WTC11 (cell line): ENCODE results near the gene NHERF2. TPM values are rescaled to one million over a fixed set of nuclear protein-coding genes. Genes with fewer than 3 reads are reported as not detected.

Experiments used
- ATAC-seq: fragments of 200-7000 bp; cut with Tn5 transposase; 2 replicates; pipeline ENCODE4 v1.10.0; 2021; ENCODE audit warnings: mild to moderate bottlenecking, moderate library complexity
- CTCF ChIA-PET: fragments of 300-600 bp; sonication (Branson Sonifier 250); formaldehyde crosslinking; loops from one replicate; lab custom pipeline; 2021; ENCODE audit warnings: antibody characterized with exemption; lab: Charles Lee
- POLR2A ChIA-PET: fragments of 350-600 bp; sonication (Branson Sonifier 250); formaldehyde crosslinking; loops from one replicate; lab custom pipeline; 2021; ENCODE audit warnings: antibody characterized with exemption; lab: Charles Lee
- DNase-seq: peaks from one replicate; pipeline ENCODE4 v3.0.0; 2021; ENCODE audit warnings: low spot score
- H3K27ac Mint-ChIP-seq: 2 replicates; pipeline ENCODE4 v1.8.0; 2021; ENCODE audit warnings: mixed read lengths
- H3K27me3 Mint-ChIP-seq: 2 replicates; pipeline ENCODE4 v1.8.0; 2021; ENCODE audit warnings: low read depth, mild to moderate bottlenecking, moderate library complexity, mixed read lengths
- H3K36me3 Mint-ChIP-seq: 2 replicates; pipeline ENCODE4 v1.8.0; 2021; ENCODE audit warnings: mixed read lengths
- H3K4me1 Mint-ChIP-seq: 2 replicates; pipeline ENCODE4 v1.8.0; 2022; ENCODE audit warnings: mixed read lengths
- H3K4me3 Mint-ChIP-seq: 2 replicates; pipeline ENCODE4 v1.8.0; 2021; ENCODE audit warnings: mild to moderate bottlenecking, moderate library complexity, mixed read lengths
- H3K9me3 Mint-ChIP-seq: 2 replicates; pipeline ENCODE4 v1.8.0; 2021; ENCODE audit warnings: mixed read lengths
- AFF4 ChIP-seq: sonication (generic); formaldehyde crosslinking; IDR thresholded peaks from 2 replicates; pipeline ENCODE4 v1.8.1; 2023; ENCODE audit warnings: mild to moderate bottlenecking, missing genetic modification reagents, borderline replicate concordance
- E2F1 ChIP-seq: sonication (generic); formaldehyde crosslinking; IDR thresholded peaks from 2 replicates; pipeline ENCODE4 v1.8.0; 2022; ENCODE audit warnings: mild to moderate bottlenecking, missing genetic modification reagents
- EMX1 ChIP-seq: fragments of 250-450 bp; sonication (Bioruptor Pico); IDR thresholded peaks from 2 replicates; pipeline ENCODE4 v1.8.0; 2021; ENCODE audit warnings: mild to moderate bottlenecking
- ETV6 ChIP-seq: sonication (generic); formaldehyde crosslinking; IDR thresholded peaks from 2 replicates; pipeline ENCODE4 v1.8.1; 2022; ENCODE audit warnings: mild to moderate bottlenecking, missing genetic modification reagents
- FOXJ3 ChIP-seq: sonication (generic); formaldehyde crosslinking; IDR thresholded peaks from 2 replicates; pipeline ENCODE4 v1.9.0; 2021; ENCODE audit warnings: missing genetic modification reagents, mild to moderate bottlenecking, borderline replicate concordance
- FOXP1 ChIP-seq: sonication (generic); formaldehyde crosslinking; IDR thresholded peaks from 2 replicates; pipeline ENCODE4 v1.8.0; 2022; ENCODE audit warnings: missing genetic modification reagents, mild to moderate bottlenecking, moderate library complexity, borderline replicate concordance
- JAZF1 ChIP-seq: fragments of 250-450 bp; sonication (Bioruptor Pico); IDR thresholded peaks from 2 replicates; pipeline ENCODE4 v1.9.0; 2021; ENCODE audit warnings: moderate library complexity, mild to moderate bottlenecking, inconsistent platforms
- MAX ChIP-seq: sonication (generic); formaldehyde crosslinking; IDR thresholded peaks from 2 replicates; pipeline ENCODE4 v1.8.0; 2022; ENCODE audit warnings: mild to moderate bottlenecking, missing genetic modification reagents
- NFE2L1 ChIP-seq: sonication (generic); formaldehyde crosslinking; IDR thresholded peaks from 2 replicates; pipeline ENCODE4 v1.8.1; 2023; ENCODE audit warnings: missing genetic modification reagents
- OVOL2 ChIP-seq: fragments of 250-450 bp; sonication (Bioruptor Pico); IDR thresholded peaks from 2 replicates; pipeline ENCODE4 v1.9.0; 2021; ENCODE audit warnings: mild to moderate bottlenecking, borderline replicate concordance
- RELA ChIP-seq: sonication (generic); formaldehyde crosslinking; IDR thresholded peaks from 2 replicates; pipeline ENCODE4 v1.8.1; 2022; ENCODE audit warnings: missing genetic modification reagents, mild to moderate bottlenecking, borderline replicate concordance
- RORB ChIP-seq: fragments of 250-450 bp; sonication (Bioruptor Pico); IDR thresholded peaks from 2 replicates; pipeline ENCODE4 v1.9.0; 2021; ENCODE audit warnings: mild to moderate bottlenecking
- USF1 ChIP-seq: sonication (generic); formaldehyde crosslinking; IDR thresholded peaks from 2 replicates; pipeline ENCODE4 v1.8.0; 2022; ENCODE audit warnings: mild to moderate bottlenecking, missing genetic modification reagents
- ZNF138 ChIP-seq: sonication (generic); formaldehyde crosslinking; conservative IDR thresholded peaks from 2 replicates; pipeline ENCODE4 v1.8.1; 2022; ENCODE audit warnings: mild to moderate bottlenecking, moderate library complexity, missing genetic modification reagents
- ZNF263 ChIP-seq: sonication (generic); formaldehyde crosslinking; IDR thresholded peaks from 2 replicates; pipeline ENCODE4 v1.8.1; 2022; ENCODE audit warnings: low read depth, mild to moderate bottlenecking, moderate library complexity, missing genetic modification reagents
- total RNA-seq: library from RNA; stranded (reverse); gene quantifications from 3 replicates; pipeline ENCODE4 v1.2.3, GENCODE V29; 2021
- TF ChIP-seq, protein P1 (sequence below): fragments of 250-450 bp; sonication (Bioruptor Pico); IDR thresholded peaks from 2 replicates; pipeline ENCODE4 v1.9.0; 2021; ENCODE audit warnings: mild to moderate bottlenecking
- TF ChIP-seq, protein P2 (sequence below): fragments of 250-450 bp; sonication (Bioruptor Pico); IDR thresholded peaks from 2 replicates; pipeline ENCODE4 v1.8.0; 2021; ENCODE audit warnings: mild to moderate bottlenecking
- TF ChIP-seq, protein P3 (sequence below): fragments of 250-450 bp; sonication (Bioruptor Pico); IDR thresholded peaks from 2 replicates; pipeline ENCODE4 v1.9.0; 2021; ENCODE audit warnings: mild to moderate bottlenecking
- TF ChIP-seq, protein P4 (sequence below): sonication (generic); formaldehyde crosslinking; IDR thresholded peaks from 2 replicates; pipeline ENCODE4 v1.8.1; 2022; ENCODE audit warnings: low read depth, missing genetic modification reagents, borderline replicate concordance
- TF ChIP-seq, protein P5 (sequence below): sonication (generic); formaldehyde crosslinking; IDR thresholded peaks from 2 replicates; pipeline ENCODE4 v1.8.1; 2022; ENCODE audit warnings: mild to moderate bottlenecking, missing genetic modification reagents, moderate library complexity, borderline replicate concordance

Gene NHERF2
- total RNA-seq, 1 experiment from 2014 or later, result 31.1 TPM

- H3K36me3 Mint-ChIP-seq, result peaks cover 15% of the 10 kb centered on the region
- H3K9me3 Mint-ChIP-seq, result no peaks in the 10 kb centered on the region
- ATAC-seq, result no peak; the same call in 1 of the 2 replicates
- TF ChIP-seq USF1 (CRISPR knock-in tag) (no peak), EMX1 (CRISPR knock-in tag) (no peak), MAX (CRISPR knock-in tag) (no peak), NFE2L1 (CRISPR knock-in tag) (no peak), RELA (CRISPR knock-in tag) (no peak), JAZF1 (no peak), FOXP1 (CRISPR knock-in tag) (no peak), ZNF138 (CRISPR knock-in tag) (no peak), E2F1 (CRISPR knock-in tag) (no peak), RORB (CRISPR knock-in tag) (no peak), FOXJ3 (CRISPR knock-in tag) (no peak), OVOL2 (no peak)
- TF ChIP-seq, protein P1, sequence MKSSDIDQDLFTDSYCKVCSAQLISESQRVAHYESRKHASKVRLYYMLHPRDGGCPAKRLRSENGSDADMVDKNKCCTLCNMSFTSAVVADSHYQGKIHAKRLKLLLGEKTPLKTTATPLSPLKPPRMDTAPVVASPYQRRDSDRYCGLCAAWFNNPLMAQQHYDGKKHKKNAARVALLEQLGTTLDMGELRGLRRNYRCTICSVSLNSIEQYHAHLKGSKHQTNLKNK, result no peak
- TF ChIP-seq, protein P2, sequence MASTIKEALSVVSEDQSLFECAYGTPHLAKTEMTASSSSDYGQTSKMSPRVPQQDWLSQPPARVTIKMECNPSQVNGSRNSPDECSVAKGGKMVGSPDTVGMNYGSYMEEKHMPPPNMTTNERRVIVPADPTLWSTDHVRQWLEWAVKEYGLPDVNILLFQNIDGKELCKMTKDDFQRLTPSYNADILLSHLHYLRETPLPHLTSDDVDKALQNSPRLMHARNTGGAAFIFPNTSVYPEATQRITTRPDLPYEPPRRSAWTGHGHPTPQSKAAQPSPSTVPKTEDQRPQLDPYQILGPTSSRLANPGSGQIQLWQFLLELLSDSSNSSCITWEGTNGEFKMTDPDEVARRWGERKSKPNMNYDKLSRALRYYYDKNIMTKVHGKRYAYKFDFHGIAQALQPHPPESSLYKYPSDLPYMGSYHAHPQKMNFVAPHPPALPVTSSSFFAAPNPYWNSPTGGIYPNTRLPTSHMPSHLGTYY (CRISPR knock-in tag), result no peak
- TF ChIP-seq, protein P3, sequence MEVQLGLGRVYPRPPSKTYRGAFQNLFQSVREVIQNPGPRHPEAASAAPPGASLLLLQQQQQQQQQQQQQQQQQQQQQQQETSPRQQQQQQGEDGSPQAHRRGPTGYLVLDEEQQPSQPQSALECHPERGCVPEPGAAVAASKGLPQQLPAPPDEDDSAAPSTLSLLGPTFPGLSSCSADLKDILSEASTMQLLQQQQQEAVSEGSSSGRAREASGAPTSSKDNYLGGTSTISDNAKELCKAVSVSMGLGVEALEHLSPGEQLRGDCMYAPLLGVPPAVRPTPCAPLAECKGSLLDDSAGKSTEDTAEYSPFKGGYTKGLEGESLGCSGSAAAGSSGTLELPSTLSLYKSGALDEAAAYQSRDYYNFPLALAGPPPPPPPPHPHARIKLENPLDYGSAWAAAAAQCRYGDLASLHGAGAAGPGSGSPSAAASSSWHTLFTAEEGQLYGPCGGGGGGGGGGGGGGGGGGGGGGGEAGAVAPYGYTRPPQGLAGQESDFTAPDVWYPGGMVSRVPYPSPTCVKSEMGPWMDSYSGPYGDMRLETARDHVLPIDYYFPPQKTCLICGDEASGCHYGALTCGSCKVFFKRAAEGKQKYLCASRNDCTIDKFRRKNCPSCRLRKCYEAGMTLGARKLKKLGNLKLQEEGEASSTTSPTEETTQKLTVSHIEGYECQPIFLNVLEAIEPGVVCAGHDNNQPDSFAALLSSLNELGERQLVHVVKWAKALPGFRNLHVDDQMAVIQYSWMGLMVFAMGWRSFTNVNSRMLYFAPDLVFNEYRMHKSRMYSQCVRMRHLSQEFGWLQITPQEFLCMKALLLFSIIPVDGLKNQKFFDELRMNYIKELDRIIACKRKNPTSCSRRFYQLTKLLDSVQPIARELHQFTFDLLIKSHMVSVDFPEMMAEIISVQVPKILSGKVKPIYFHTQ (CRISPR knock-in tag), result no peak
- TF ChIP-seq, protein P4, sequence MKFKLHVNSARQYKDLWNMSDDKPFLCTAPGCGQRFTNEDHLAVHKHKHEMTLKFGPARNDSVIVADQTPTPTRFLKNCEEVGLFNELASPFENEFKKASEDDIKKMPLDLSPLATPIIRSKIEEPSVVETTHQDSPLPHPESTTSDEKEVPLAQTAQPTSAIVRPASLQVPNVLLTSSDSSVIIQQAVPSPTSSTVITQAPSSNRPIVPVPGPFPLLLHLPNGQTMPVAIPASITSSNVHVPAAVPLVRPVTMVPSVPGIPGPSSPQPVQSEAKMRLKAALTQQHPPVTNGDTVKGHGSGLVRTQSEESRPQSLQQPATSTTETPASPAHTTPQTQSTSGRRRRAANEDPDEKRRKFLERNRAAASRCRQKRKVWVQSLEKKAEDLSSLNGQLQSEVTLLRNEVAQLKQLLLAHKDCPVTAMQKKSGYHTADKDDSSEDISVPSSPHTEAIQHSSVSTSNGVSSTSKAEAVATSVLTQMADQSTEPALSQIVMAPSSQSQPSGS, result no peak
- TF ChIP-seq, all 79 proteins: peak for 0
- ChIA-PET POLR2A (no interaction called here), CTCF (interaction anchor here (0.7 to 2.0 kb wide), 5 partner anchors 19 to 69 kb away, joined by 3 to 6 read pairs (median 6); partner anchors contain the start of genes NTHL1 and TSC2)
- DNase-seq, result no peak
- H3K27ac Mint-ChIP-seq, result peak overlapping the region; percentile 78; the same call in 1 of the 2 replicates
- no peaks in the 10 kb centered on the region for H3K4me1 Mint-ChIP-seq
- no peaks in the 10 kb centered on the region for H3K27me3 Mint-ChIP-seq
- H3K4me3 Mint-ChIP-seq, result no peak overlapping the region
Measured at GRCh38 chr16:2071454-2072202, 44.9 kb downstream of the NHERF2 start.

DNA sequence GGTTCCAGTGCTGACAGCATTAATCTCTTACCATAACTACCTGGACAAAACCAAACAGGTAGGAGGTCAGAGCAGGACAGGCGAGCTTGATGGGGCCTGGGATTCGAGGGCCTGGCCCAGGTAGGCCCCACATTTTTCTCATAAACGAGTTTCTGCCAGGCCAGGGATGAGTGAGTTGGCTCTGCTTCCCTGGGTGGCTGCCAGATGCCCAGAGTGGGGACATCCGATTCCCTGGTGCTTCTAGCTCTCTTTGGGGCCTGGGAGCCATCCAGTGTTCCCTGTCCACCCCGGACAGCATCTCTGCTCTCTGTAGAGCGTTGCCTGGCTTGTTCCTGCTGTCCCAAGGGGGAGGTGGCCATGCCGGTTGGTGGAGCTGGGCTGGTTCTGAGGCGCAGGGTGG lies 46.2 kb downstream of the NHERF2 start:
- ATAC-seq (no peak), DNase-seq (no peak)
- no peaks in the 10 kb centered on the region for H3K4me1 Mint-ChIP-seq
- no peaks in the 10 kb centered on the region for H3K9me3 Mint-ChIP-seq
- no peak overlapping the region for H3K27ac Mint-ChIP-seq
- peaks cover 15% of the 10 kb centered on the region for H3K36me3 Mint-ChIP-seq
- ChIA-PET CTCF (interaction anchor here (1.0 to 2.0 kb wide), 5 partner anchors 18 to 69 kb away, joined by 3 to 8 read pairs (median 3); no protein-coding TSS in a partner anchor), POLR2A (no interaction called here)
- no peak overlapping the region for H3K4me3 Mint-ChIP-seq
- no peaks in the 10 kb centered on the region for H3K27me3 Mint-ChIP-seq
- TF ChIP-seq, protein P5, sequence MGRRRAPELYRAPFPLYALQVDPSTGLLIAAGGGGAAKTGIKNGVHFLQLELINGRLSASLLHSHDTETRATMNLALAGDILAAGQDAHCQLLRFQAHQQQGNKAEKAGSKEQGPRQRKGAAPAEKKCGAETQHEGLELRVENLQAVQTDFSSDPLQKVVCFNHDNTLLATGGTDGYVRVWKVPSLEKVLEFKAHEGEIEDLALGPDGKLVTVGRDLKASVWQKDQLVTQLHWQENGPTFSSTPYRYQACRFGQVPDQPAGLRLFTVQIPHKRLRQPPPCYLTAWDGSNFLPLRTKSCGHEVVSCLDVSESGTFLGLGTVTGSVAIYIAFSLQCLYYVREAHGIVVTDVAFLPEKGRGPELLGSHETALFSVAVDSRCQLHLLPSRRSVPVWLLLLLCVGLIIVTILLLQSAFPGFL (CRISPR knock-in tag), result no peak
- TF ChIP-seq FOXJ3 (CRISPR knock-in tag) (no peak), ZNF263 (CRISPR knock-in tag) (no peak), ETV6 (no peak), AFF4 (CRISPR knock-in tag) (no peak), MAX (CRISPR knock-in tag) (no peak)
